G401 (cell line): ENCODE data around the gene CTSA. TPM values are rescaled to one million over a fixed set of nuclear protein-coding genes. Genes with fewer than 3 reads are reported as not detected.

Experiments used
- DNase-seq: peaks from one replicate; pipeline ENCODE4 v3.0.0-alpha.2; 2015; ENCODE audit warnings: low spot score
- in situ Hi-C: cut with HindIII; loops from 2 replicates; pipeline ENCODE4 v1.10.0; 2016; ENCODE audit warnings: low sequenced_read_pairs, mixed read lengths
- total RNA-seq: library from RNA; depleted of rRNA; stranded (reverse); fragments of >200 nt; shearing (Covaris generic); gene quantifications from 2 replicates; pipeline ENCODE4 v1.2.3, GENCODE V29; 2014

CTSA gene
- total RNA-seq, 1 experiment from 2014 or later = 28.9 TPM

GRCh38 chr20:45909817-45910669 lies 18.9 kb downstream of the CTSA start:
- no peak for DNase-seq
- in situ Hi-C loops = no loop called here

- peak; percentile 85 for DNase-seq
- in situ Hi-C loops = no loop called here
These were observed 19.7 kb downstream of the CTSA start for GRCh38 chr20:45910670-45911485.

- in situ Hi-C loops = no loop called here
- DNase-seq = peak; percentile 47
These were observed 20.6 kb downstream of the CTSA start, which contains the start of gene PLTP for GRCh38 chr20:45911486-45912343. Gene PLTP, minus strand, starts transcription at chr20:45912155. Its CDS starts 703 bp downstream, at chr20:45911452.

- DNase-seq = no peak
- in situ Hi-C loops = no loop called here
These were observed 21.2 kb downstream of the CTSA start for GRCh38 chr20:45912344-45912682.

GRCh38 chr20:45913116-45913515 lies 22.0 kb downstream of the CTSA start:
- in situ Hi-C loops = no loop called here
- DNase-seq = no peak

GRCh38 chr20:45917790-45918141 lies 26.6 kb downstream of the CTSA start:
- in situ Hi-C loops = no loop called here

GRCh38 chr20:45918182-45918737 lies 27.1 kb downstream of the CTSA start:
- in situ Hi-C loops = no loop called here

More at GRCh38 chr20:45917790-45918141, 26.6 kb downstream of the CTSA start:
- DNase-seq = no peak

GRCh38 chr20:45918779-45919537 lies 27.8 kb downstream of the CTSA start:
- in situ Hi-C loops = no loop called here
- no peak for DNase-seq

More at GRCh38 chr20:45918182-45918737, 27.1 kb downstream of the CTSA start:
- DNase-seq = no peak

- DNase-seq = no peak
- in situ Hi-C loops = no loop called here
These were observed 28.6 kb downstream of the CTSA start for GRCh38 chr20:45919542-45920399.

GRCh38 chr20:45920462-45921336 lies 29.6 kb downstream of the CTSA start:
- in situ Hi-C loops = no loop called here

GRCh38 chr20:45921337-45922189 lies 30.4 kb downstream of the CTSA start:
- in situ Hi-C loops = no loop called here
- no peak for DNase-seq

More at GRCh38 chr20:45920462-45921336, 29.6 kb downstream of the CTSA start:
- DNase-seq = no peak

- in situ Hi-C loops = no loop called here
These were observed 33.5 kb downstream of the CTSA start for GRCh38 chr20:45924391-45925261.

GRCh38 chr20:45925821-45926506 lies 34.8 kb downstream of the CTSA start:
- in situ Hi-C loops = no loop called here
- no peak for DNase-seq

More at GRCh38 chr20:45924391-45925261, 33.5 kb downstream of the CTSA start:
- DNase-seq = peak; percentile 14

GRCh38 chr20:45926731-45927070 lies 35.6 kb downstream of the CTSA start:
- in situ Hi-C loops = no loop called here
- DNase-seq = no peak
